ENCODE data around the gene ING4. TPM values are rescaled to one million over a fixed set of nuclear protein-coding genes. Genes with fewer than 3 reads are reported as not detected.

ING4 gene
- total and polyA plus RNA-seq, 2 of the 13 experiments (the other 11 are each of a cell fraction or from before 2014, with no cell fraction given) = 14.4 to 32.4 TPM

DNA sequence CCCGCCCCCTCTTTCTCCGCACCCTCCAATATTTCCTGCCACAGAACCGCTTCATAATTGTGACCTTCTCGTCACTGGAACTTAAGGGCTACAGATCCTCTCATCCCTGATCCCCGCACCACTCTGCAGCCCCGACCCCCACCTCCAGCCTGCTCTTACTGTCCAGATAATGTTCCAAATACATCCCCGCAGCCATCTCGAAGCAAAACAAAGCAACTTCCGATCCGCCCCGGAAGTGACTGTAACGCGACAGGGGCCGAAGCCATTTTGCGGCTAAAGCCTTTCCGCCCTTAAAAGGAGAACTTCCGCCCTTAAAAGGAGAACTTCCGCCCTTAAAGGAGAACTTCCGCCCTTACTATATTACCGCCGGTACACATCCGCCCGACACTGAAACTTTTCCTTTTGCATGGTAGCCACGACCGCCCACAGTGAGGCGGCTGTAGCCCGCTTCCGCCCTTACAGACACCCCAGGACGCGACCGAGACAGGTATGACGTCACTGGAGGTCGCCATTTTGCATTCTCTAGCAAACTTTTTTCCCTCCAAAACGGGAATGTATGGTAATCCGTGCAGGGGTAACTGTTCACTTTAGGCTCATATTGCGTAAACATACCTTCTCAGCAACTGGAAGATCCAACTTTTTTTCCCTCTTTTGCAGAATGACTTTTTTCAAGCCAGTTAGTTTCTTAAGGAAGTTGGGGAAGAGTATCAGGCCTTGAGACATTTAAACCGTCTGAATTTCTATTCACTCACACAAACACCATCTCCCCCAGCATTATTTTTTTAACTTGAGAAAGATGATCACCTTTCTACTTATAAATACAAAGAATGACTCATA is at the start of gene ING4 (continued):
- TF ChIP-seq ZNF646 (CRISPR knock-in tag; IDR thresholded peaks at IDR 0.05) (no peak), FOXA1 (IDR thresholded peaks at IDR 0.05) (no peak), FOXA1 (CRISPR knock-in tag; IDR thresholded peaks at IDR 0.05) (peak; percentile 78), ZBTB25 (CRISPR knock-in tag; IDR thresholded peaks at IDR 0.05) (peak; percentile 72; the same call in 1 of the 2 replicates), RCOR2 (CRISPR knock-in tag; IDR thresholded peaks at IDR 0.05) (no peak), ZBTB4 (CRISPR knock-in tag; IDR thresholded peaks at IDR 0.05; ENCODE audit: borderline replicate concordance) (no peak), ZNF713 (CRISPR knock-in tag; IDR thresholded peaks at IDR 0.05) (no peak), ZFY (CRISPR knock-in tag; IDR thresholded peaks at IDR 0.05) (peak; percentile 72), POLR2AphosphoS2 (IDR thresholded peaks at IDR 0.05; ENCODE audit: low read depth, low read length) (no peak), NCOA1 (CRISPR knock-in tag; IDR thresholded peaks at IDR 0.05) (no peak)
- TF ChIP-seq, protein P1, sequence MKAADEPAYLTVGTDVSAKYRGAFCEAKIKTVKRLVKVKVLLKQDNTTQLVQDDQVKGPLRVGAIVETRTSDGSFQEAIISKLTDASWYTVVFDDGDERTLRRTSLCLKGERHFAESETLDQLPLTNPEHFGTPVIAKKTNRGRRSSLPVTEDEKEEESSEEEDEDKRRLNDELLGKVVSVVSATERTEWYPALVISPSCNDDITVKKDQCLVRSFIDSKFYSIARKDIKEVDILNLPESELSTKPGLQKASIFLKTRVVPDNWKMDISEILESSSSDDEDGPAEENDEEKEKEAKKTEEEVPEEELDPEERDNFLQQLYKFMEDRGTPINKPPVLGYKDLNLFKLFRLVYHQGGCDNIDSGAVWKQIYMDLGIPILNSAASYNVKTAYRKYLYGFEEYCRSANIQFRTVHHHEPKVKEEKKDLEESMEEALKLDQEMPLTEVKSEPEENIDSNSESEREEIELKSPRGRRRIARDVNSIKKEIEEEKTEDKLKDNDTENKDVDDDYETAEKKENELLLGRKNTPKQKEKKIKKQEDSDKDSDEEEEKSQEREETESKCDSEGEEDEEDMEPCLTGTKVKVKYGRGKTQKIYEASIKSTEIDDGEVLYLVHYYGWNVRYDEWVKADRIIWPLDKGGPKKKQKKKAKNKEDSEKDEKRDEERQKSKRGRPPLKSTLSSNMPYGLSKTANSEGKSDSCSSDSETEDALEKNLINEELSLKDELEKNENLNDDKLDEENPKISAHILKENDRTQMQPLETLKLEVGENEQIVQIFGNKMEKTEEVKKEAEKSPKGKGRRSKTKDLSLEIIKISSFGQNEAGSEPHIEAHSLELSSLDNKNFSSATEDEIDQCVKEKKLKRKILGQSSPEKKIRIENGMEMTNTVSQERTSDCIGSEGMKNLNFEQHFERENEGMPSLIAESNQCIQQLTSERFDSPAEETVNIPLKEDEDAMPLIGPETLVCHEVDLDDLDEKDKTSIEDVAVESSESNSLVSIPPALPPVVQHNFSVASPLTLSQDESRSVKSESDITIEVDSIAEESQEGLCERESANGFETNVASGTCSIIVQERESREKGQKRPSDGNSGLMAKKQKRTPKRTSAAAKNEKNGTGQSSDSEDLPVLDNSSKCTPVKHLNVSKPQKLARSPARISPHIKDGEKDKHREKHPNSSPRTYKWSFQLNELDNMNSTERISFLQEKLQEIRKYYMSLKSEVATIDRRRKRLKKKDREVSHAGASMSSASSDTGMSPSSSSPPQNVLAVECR (CRISPR knock-in tag; IDR thresholded peaks at IDR 0.05; ENCODE audit: borderline replicate concordance) = peak; percentile 96
- TF ChIP-seq, protein P2, sequence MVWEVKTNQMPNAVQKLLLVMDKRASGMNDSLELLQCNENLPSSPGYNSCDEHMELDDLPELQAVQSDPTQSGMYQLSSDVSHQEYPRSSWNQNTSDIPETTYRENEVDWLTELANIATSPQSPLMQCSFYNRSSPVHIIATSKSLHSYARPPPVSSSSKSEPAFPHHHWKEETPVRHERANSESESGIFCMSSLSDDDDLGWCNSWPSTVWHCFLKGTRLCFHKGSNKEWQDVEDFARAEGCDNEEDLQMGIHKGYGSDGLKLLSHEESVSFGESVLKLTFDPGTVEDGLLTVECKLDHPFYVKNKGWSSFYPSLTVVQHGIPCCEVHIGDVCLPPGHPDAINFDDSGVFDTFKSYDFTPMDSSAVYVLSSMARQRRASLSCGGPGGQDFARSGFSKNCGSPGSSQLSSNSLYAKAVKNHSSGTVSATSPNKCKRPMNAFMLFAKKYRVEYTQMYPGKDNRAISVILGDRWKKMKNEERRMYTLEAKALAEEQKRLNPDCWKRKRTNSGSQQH (CRISPR knock-in tag; IDR thresholded peaks at IDR 0.05; ENCODE audit: low read depth) = peak; percentile 82
